Panc1 (cell line): ENCODE results near the gene LRP5. TPM values are rescaled to one million over a fixed set of nuclear protein-coding genes. Genes with fewer than 3 reads are reported as not detected.

ENCODE experiments used
- ATAC-seq: fragments of 200-7000 bp; cut with Tn5 transposase; 2 replicates; pipeline ENCODE4 v1.9.1; 2020; ENCODE audit warnings: mild to moderate bottlenecking, moderate library complexity
- BruUV-seq: library from RNA; stranded (reverse); fragments of 400-500 nt; replicated peaks from 2 replicates; lab custom pipeline; 2021; lab: Mats Ljungman, UMichigan
- CTCF ChIA-PET: fragments of 300-600 bp; sonication (Branson Sonifier 250); formaldehyde crosslinking; loops from one replicate; lab custom pipeline; 2022; ENCODE audit warnings: antibody characterized with exemption; lab: Charles Lee
- POLR2A ChIA-PET: fragments of 300-600 bp; sonication (Branson Sonifier 250); formaldehyde crosslinking; loops from one replicate; lab custom pipeline; 2022; ENCODE audit warnings: antibody characterized with exemption; lab: Charles Lee
- DNase-seq: peaks from one replicate; pipeline ENCODE4 v3.0.0-alpha.2; 2010; ENCODE audit warnings: low read depth, low spot score
- H3K27ac ChIP-seq: 2 replicates; pipeline ENCODE4 v1.5.1; 2011; ENCODE audit warnings: mild to moderate bottlenecking, low read length, inconsistent platforms
- H3K27me3 ChIP-seq: fragments of 200-500 bp; sonication (Bioruptor generic); 2 replicates; pipeline ENCODE4 v1.6.0; 2014; ENCODE audit warnings: low read length, inconsistent platforms; ENCODE audit not compliant: control insufficient read depth, insufficient read depth
- H3K36me3 ChIP-seq: fragments of 200-500 bp; sonication (Bioruptor generic); 2 replicates; pipeline ENCODE4 v1.5.1; 2014; ENCODE audit warnings: inconsistent platforms, mild to moderate bottlenecking, low read length, moderate library complexity; ENCODE audit not compliant: control insufficient read depth, insufficient read depth
- H3K4me1 ChIP-seq: 2 replicates; pipeline ENCODE4 v1.5.1; 2011; ENCODE audit warnings: inconsistent platforms, mild to moderate bottlenecking, low read length, moderate library complexity; ENCODE audit not compliant: control insufficient read depth, insufficient read depth
- H3K4me3 ChIP-seq, 2 experiments: 2 replicates each; pipeline ENCODE4 v1.5.1; 2011 to 2012; ENCODE audit warnings: low read depth in 2 of 2, low read length in 2 of 2, mild to moderate bottlenecking in 2 of 2, inconsistent platforms in 1 of 2, moderate library complexity in 1 of 2
- H3K9me3 ChIP-seq: fragments of 200-500 bp; sonication (Bioruptor generic); 2 replicates; pipeline ENCODE4 v1.5.1; 2014; ENCODE audit warnings: low read depth, mild to moderate bottlenecking, inconsistent platforms, low read length, moderate library complexity; ENCODE audit not compliant: control insufficient read depth, insufficient read depth
- CTCF ChIP-seq: fragments of 450-650 bp; IDR thresholded peaks from 2 replicates; pipeline ENCODE4 v1.5.1; 2017; ENCODE audit warnings: mild to moderate bottlenecking
- POLR2AphosphoS5 ChIP-seq: IDR thresholded peaks from 2 replicates; pipeline ENCODE4 v1.6.1; 2012; ENCODE audit warnings: mild to moderate bottlenecking, low read depth, low read length, moderate library complexity
- REST ChIP-seq, 2 experiments: IDR thresholded peaks; 2 replicates each; pipeline ENCODE4 v1.6.1; 2011 to 2012; ENCODE audit warnings: low read depth in 2 of 2, control low read depth in 1 of 2, low read length in 1 of 2, mild to moderate bottlenecking in 1 of 2, moderate library complexity in 1 of 2; ENCODE audit not compliant: insufficient read depth in 1 of 2
- SIN3A ChIP-seq: IDR thresholded peaks from 2 replicates; pipeline ENCODE4 v1.6.1; 2012; ENCODE audit warnings: low read depth, mild to moderate bottlenecking, low read length, moderate library complexity, borderline replicate concordance; ENCODE audit not compliant: insufficient read depth
- in situ Hi-C: cut with HindIII; loops from 2 replicates; pipeline ENCODE4 v1.10.0; 2016; ENCODE audit warnings: low sequenced_read_pairs, low pct_unique_long_range_greater_than_20kb
- intact Hi-C: fragments of 100-400 bp; cut with micrococcal nuclease; formaldehyde crosslinking; loops from one replicate; pipeline ENCODE4 v1.10.0; 2022; ENCODE audit not compliant: unreplicated experiment
- total RNA-seq: library from RNA; stranded (reverse); gene quantifications from one replicate; pipeline ENCODE4 v1.2.1, GENCODE V29; 2021; ENCODE audit not compliant: unreplicated experiment

LRP5 gene
- total RNA-seq, 1 experiment from 2014 or later = 171 TPM

- ChIA-PET CTCF (interaction anchor here (0.7 to 1.5 kb wide), 2 partner anchors 69 to 125 kb away, joined by 4 read pairs; no protein-coding TSS in a partner anchor), POLR2A (interaction anchor here (0.7 to 1.0 kb wide), 2 partner anchors 9 to 67 kb away, joined by 3 to 5 read pairs; no protein-coding TSS in a partner anchor)
- H3K36me3 ChIP-seq = no peaks in the 10 kb centered on the region
- no peak for DNase-seq
- TF ChIP-seq REST (IDR thresholded peaks at IDR 0.05; ENCODE audit: insufficient read depth in 1 of 2, low read depth in 2 of 2, low read length in 1 of 2) (no peak), SIN3A (no peak), POLR2AphosphoS5 (no peak)
- peak overlapping the region; percentile 90 for H3K27ac ChIP-seq
- in situ Hi-C loops (no loop called here), intact Hi-C loops (loop anchor here (5.0 kb wide), 2 partner anchors 65 to 125 kb away; no protein-coding TSS in a partner anchor)
- BruUV-seq = no TSS peak
- no peaks in the 10 kb centered on the region for H3K27me3 ChIP-seq
- H3K4me1 ChIP-seq = peaks cover 65% of the 10 kb centered on the region
- no peak overlapping the region for H3K4me3 ChIP-seq
- H3K9me3 ChIP-seq = no peaks in the 10 kb centered on the region
- ATAC-seq = no peak
Observed at GRCh38 chr11:68382358-68382998, 70.1 kb downstream of the LRP5 start.

- no peaks in the 10 kb centered on the region for H3K27me3 ChIP-seq
- peak overlapping the region; percentile 75; the same call in 1 of the 2 replicates for H3K27ac ChIP-seq
- H3K4me1 ChIP-seq = peaks cover 50% of the 10 kb centered on the region
- BruUV-seq = no TSS peak
- ATAC-seq = no peak
- TF ChIP-seq SIN3A = no peak
- TF ChIP-seq REST (IDR thresholded peaks at IDR 0.05; ENCODE audit: insufficient read depth in 1 of 2, low read depth in 2 of 2, low read length in 1 of 2) = no peak
- peak; percentile 40; the same call in 1 of the 2 replicates for TF ChIP-seq POLR2AphosphoS5
- TF ChIP-seq CTCF = peak; percentile 99
- H3K4me3 ChIP-seq = no peak overlapping the region
- CTCF ChIA-PET = interaction anchor here (1.5 kb wide), 1 partner anchor 127 kb away, joined by 4 read pairs; no protein-coding TSS in a partner anchor
- DNase-seq = peak; percentile 32
- POLR2A ChIA-PET = no interaction called here
- H3K9me3 ChIP-seq = no peaks in the 10 kb centered on the region
- intact Hi-C loops = loop anchor here (5.0 kb wide), 2 partner anchors 67 to 127 kb away; no protein-coding TSS in a partner anchor
- H3K36me3 ChIP-seq = no peaks in the 10 kb centered on the region
- in situ Hi-C loops = no loop called here
Observed at GRCh38 chr11:68383976-68384501, 71.6 kb downstream of the LRP5 start.
